Adrenal gland (tissue), 5 donors: Measurements from ENCODE around the gene FARSB.

ENCODE experiments used
- CTCF ChIP-seq, 6 experiments: fragments of 450-650 bp in 4 of 6; fragments of 200-600 bp in 2 of 6; sonication (generic) in 1 of 6; IDR thresholded peaks; 1 replicate in 5 of 6; 2 replicates in 1 of 6; pipeline versions ENCODE4 v1.5.1 to v1.8.0; 2016 to 2021; ENCODE audit warnings: antibody characterized with exemption in 6 of 6, mild to moderate bottlenecking in 2 of 6, moderate library complexity in 1 of 6
- POLR2A ChIP-seq, 2 donors: fragments of 450-650 bp; IDR thresholded peaks; one replicate each; pipeline ENCODE4 v1.6.1; 2017; ENCODE audit warnings: antibody characterized with exemption in 2 of 2, mild to moderate bottlenecking in 2 of 2, moderate library complexity in 1 of 2
- donor health status: DM: no; HTN: no; CAD: no.

GRCh38 chr2:222693837-222694236 is 37.9 kb upstream of the FARSB start:
- no peak for TF ChIP-seq POLR2A (IDR thresholded peaks at IDR 0.05)
- TF ChIP-seq CTCF (IDR thresholded peaks at IDR 0.05): no peak
